ENCODE measurements around the gene NDUFC1. TPM values are rescaled to one million over a fixed set of nuclear protein-coding genes. Genes with fewer than 3 reads are reported as not detected.
"Not testable (repeated sequence)": the region's sequence is repeated elsewhere in the genome, so short reads cannot be mapped to it uniquely, and the experiment has no call there.

The NDUFC1 gene
- polyA plus RNA-seq, 1 donor (not counting 4 experiments of a cell fraction or from before 2014, with no cell fraction given), result 52.1 TPM

- H3K9me3 ChIP-seq (ENCODE audit: control insufficient read depth, low read depth, low read length); H3K4me1 ChIP-seq (ENCODE audit: control insufficient read depth, extremely low read depth, insufficient read depth, low read length); H3K9ac ChIP-seq (ENCODE audit: control insufficient read depth, extremely low read depth, insufficient read depth, low read length); DNase-seq (ENCODE audit: low read depth, low spot score); H2AFZ ChIP-seq (ENCODE audit: control insufficient read depth, low read length); H3K27ac ChIP-seq (ENCODE audit: control insufficient read depth, insufficient read depth, low read length); H3K4me2 ChIP-seq (ENCODE audit: control insufficient read depth, extremely low read depth, insufficient read depth, low read depth, low read length); FAIRE-seq; H3K27me3 ChIP-seq (ENCODE audit: control insufficient read depth, extremely low read depth, insufficient read depth, low read length); H3K36me3 ChIP-seq (ENCODE audit: control insufficient read depth in 2 of 2, extremely low read depth in 1 of 2, insufficient read depth in 2 of 2, low read length in 2 of 2); dilution Hi-C loops (cut with MboI; ENCODE audit: extremely low pct_ligation_motif_present, low sequenced_read_pairs); H3K9me1 ChIP-seq (ENCODE audit: control insufficient read depth, extremely low read depth, insufficient read depth, low read length); H3K4me3 ChIP-seq (ENCODE audit: control insufficient read depth in 2 of 3, extremely low read depth in 1 of 3, insufficient read depth in 2 of 3, low read depth in 1 of 3, low read length in 3 of 3): not testable (repeated sequence)
- Histone ChIP-seq H4K20me1 (ENCODE audit: control insufficient read depth, extremely low read depth, insufficient read depth, low read length) (peaks cover 11% of the 10 kb centered on the region), H3K79me2 (ENCODE audit: control insufficient read depth, insufficient read depth, low read length) (peaks cover 98% of the 10 kb centered on the region)
Observed at GRCh38 chr4:139322070-139322469, 19.8 kb upstream of the NDUFC1 start.

DNA sequence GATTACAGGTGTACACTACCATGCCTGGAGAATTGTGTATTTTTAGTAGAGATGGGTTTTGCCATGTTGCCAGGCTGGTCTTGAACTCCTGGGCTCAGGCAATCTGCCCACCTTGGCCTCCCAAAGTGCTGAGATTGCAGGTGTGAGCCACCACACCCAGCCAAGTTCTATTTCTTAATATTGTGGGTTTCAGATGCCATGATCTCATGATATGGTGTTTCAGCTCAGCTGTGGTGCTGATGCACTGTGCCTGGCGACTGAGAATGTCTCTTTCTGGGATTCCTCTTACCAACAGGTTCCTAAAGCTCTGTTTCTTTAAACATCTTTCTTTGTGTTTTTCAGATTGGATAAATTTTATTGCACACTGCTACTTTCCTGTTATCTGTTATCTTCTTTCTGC lies 17.3 kb upstream of the NDUFC1 start:
- dilution Hi-C loops (cut with MboI; ENCODE audit: extremely low pct_ligation_motif_present, low sequenced_read_pairs), result no loop called here
- FAIRE-seq, result no peak
- Histone ChIP-seq H4K20me1 (ENCODE audit: control insufficient read depth, extremely low read depth, insufficient read depth, low read length) (peaks cover 11% of the 10 kb centered on the region), H3K4me1 (ENCODE audit: control insufficient read depth, extremely low read depth, insufficient read depth, low read length) (no peaks in the 10 kb centered on the region), H3K9me1 (ENCODE audit: control insufficient read depth, extremely low read depth, insufficient read depth, low read length) (peaks cover 2% of the 10 kb centered on the region), H3K79me2 (ENCODE audit: control insufficient read depth, insufficient read depth, low read length) (peaks cover 98% of the 10 kb centered on the region), H3K4me3 (ENCODE audit: control insufficient read depth in 2 of 3, extremely low read depth in 1 of 3, insufficient read depth in 2 of 3, low read depth in 1 of 3, low read length in 3 of 3) (no peak overlapping the region), H2AFZ (ENCODE audit: control insufficient read depth, low read length) (no peak overlapping the region), H3K27ac (ENCODE audit: control insufficient read depth, insufficient read depth, low read length) (no peak overlapping the region), H3K36me3 (ENCODE audit: control insufficient read depth in 2 of 2, extremely low read depth in 1 of 2, insufficient read depth in 2 of 2, low read length in 2 of 2) (no peaks in the 10 kb centered on the region), H3K9ac (ENCODE audit: control insufficient read depth, extremely low read depth, insufficient read depth, low read length) (no peak overlapping the region), H3K9me3 (ENCODE audit: control insufficient read depth, low read depth, low read length) (no peaks in the 10 kb centered on the region), H3K27me3 (ENCODE audit: control insufficient read depth, extremely low read depth, insufficient read depth, low read length) (no peaks in the 10 kb centered on the region), H3K4me2 (ENCODE audit: control insufficient read depth, extremely low read depth, insufficient read depth, low read depth, low read length) (no peak overlapping the region)
- no peak for TF ChIP-seq CTCF (optimal IDR thresholded peaks at IDR 0.05 in 1 of 3, IDR thresholded peaks at IDR 0.05 in 1 of 3, conservative IDR thresholded peaks at IDR 0.05 in 1 of 3; ENCODE audit: extremely low read depth in 1 of 3, insufficient read depth in 2 of 3, low read length in 3 of 3)
- TF ChIP-seq EZH2 (IDR thresholded peaks at IDR 0.05; ENCODE audit: low read length), result no peak
- DNase-seq (ENCODE audit: low read depth, low spot score), result no peak

DNA sequence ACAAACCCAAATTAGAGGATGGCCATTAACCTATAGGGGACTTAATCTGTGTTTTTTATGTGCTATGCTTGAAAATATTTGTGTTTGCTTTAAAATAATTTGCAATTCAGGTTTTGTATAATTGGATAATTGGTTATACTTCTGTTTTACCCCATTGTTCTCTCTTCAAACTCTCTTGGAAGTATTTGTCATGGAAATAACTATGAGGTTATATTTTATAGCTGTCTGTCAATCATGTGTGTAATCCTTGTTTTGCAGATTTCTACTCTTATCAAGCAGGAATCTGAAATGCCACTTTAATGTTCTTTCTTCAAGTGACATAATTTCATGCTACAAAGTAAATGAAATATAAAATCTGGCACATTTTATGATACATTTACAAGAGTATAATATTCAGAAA lies 15.4 kb upstream of the NDUFC1 start:
- TF ChIP-seq EZH2 (IDR thresholded peaks at IDR 0.05; ENCODE audit: low read length) (no peak), CTCF (optimal IDR thresholded peaks at IDR 0.05 in 1 of 3, IDR thresholded peaks at IDR 0.05 in 1 of 3, conservative IDR thresholded peaks at IDR 0.05 in 1 of 3; ENCODE audit: extremely low read depth in 1 of 3, insufficient read depth in 2 of 3, low read length in 3 of 3) (no peak)
- DNase-seq (ENCODE audit: low read depth, low spot score), result no peak
- no peaks in the 10 kb centered on the region for H3K9me1 ChIP-seq (ENCODE audit: control insufficient read depth, extremely low read depth, insufficient read depth, low read length)
- no peaks in the 10 kb centered on the region for H3K9me3 ChIP-seq (ENCODE audit: control insufficient read depth, low read depth, low read length)
- no peak for FAIRE-seq
- dilution Hi-C loops (cut with MboI; ENCODE audit: extremely low pct_ligation_motif_present, low sequenced_read_pairs), result no loop called here
- peaks cover 98% of the 10 kb centered on the region for H3K79me2 ChIP-seq (ENCODE audit: control insufficient read depth, insufficient read depth, low read length)
- H2AFZ ChIP-seq (ENCODE audit: control insufficient read depth, low read length), result no peak overlapping the region
- no peaks in the 10 kb centered on the region for H3K36me3 ChIP-seq (ENCODE audit: control insufficient read depth in 2 of 2, extremely low read depth in 1 of 2, insufficient read depth in 2 of 2, low read length in 2 of 2)
- H3K4me2 ChIP-seq (ENCODE audit: control insufficient read depth, extremely low read depth, insufficient read depth, low read depth, low read length), result no peak overlapping the region
- no peak overlapping the region for H3K27ac ChIP-seq (ENCODE audit: control insufficient read depth, insufficient read depth, low read length)
- H3K27me3 ChIP-seq (ENCODE audit: control insufficient read depth, extremely low read depth, insufficient read depth, low read length), result no peaks in the 10 kb centered on the region
- no peak overlapping the region for H3K9ac ChIP-seq (ENCODE audit: control insufficient read depth, extremely low read depth, insufficient read depth, low read length)
- H3K4me3 ChIP-seq (ENCODE audit: control insufficient read depth in 2 of 3, extremely low read depth in 1 of 3, insufficient read depth in 2 of 3, low read depth in 1 of 3, low read length in 3 of 3), result no peak overlapping the region
- peaks cover 11% of the 10 kb centered on the region for H4K20me1 ChIP-seq (ENCODE audit: control insufficient read depth, extremely low read depth, insufficient read depth, low read length)
- H3K4me1 ChIP-seq (ENCODE audit: control insufficient read depth, extremely low read depth, insufficient read depth, low read length), result no peaks in the 10 kb centered on the region

All from keratinocyte (primary cell).